ENCODE results near the gene SP6.

DNA sequence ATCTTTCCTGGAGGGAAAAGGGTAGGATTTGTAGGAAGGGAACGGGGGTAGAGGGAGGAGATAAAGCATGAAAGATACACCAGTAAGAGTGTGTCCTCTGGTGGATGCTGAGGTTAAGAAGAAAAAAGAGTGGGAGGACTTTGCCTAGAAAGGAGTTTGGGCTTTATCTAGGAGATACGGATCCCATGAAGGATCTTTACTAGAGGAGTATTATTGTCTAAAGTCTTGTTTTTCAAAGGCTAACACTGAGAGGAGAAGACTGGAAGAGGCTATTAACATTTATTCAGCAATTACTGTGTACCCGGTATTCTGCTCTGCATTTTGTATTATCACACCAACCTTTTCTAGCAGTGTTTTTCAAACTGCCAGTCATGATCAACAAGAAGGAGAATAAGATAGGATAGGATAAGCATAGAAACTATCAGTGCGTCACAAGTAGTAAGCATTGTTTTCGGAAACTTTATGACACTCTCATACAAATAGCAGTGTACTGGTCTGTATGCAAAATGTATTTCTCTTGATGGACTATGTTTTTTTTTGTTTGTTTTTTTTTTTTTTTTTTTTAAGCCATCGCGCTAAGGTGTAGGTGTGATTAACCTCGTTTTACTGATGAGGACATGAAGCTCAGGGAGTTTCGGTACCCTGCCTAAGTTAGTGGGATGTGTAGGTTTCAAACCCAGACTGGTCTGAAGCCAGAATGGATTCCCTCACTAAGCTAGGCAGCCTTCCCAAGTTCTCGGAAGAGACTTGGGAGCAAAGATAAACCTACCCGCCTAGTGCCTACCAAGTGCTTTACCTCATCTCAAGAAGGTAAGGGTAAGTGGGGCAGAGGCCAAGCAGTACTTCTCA is 43.8 kb upstream of the SP6 start:
- TF ChIP-seq POLR2AphosphoS5 (IDR thresholded peaks at IDR 0.05; ENCODE audit: low read depth, low read length) (no peak), CBX5 (IDR thresholded peaks at IDR 0.05; ENCODE audit: low read depth, low read length) (no peak), RAD21 (IDR thresholded peaks at IDR 0.05 in 1 of 2, conservative IDR thresholded peaks at IDR 0.05 in 1 of 2; ENCODE audit: low read depth in 2 of 2, low read length in 2 of 2) (no peak), TAF1 (IDR thresholded peaks at IDR 0.05; ENCODE audit: low read depth, low read length) (no peak), KDM1A (IDR thresholded peaks at IDR 0.05; ENCODE audit: borderline replicate concordance, low read length) (no peak), ZNF274 (IDR thresholded peaks at IDR 0.05; ENCODE audit: borderline replicate concordance, extremely low read depth, low read length) (no peak), SP1 (IDR thresholded peaks at IDR 0.05; ENCODE audit: low read depth, low read length) (no peak), SAP30 (IDR thresholded peaks at IDR 0.05; ENCODE audit: insufficient read depth, insufficient replicate concordance, low read length) (no peak), EP300 (IDR thresholded peaks at IDR 0.05; ENCODE audit: borderline replicate concordance in 1 of 2, low read depth in 2 of 2, low read length in 2 of 2) (no peak), SRF (IDR thresholded peaks at IDR 0.05; ENCODE audit: low read depth, low read length) (no peak), ASH2L (IDR thresholded peaks at IDR 0.05; ENCODE audit: low read length) (no peak), SIN3A (conservative IDR thresholded peaks at IDR 0.05 in 1 of 2, IDR thresholded peaks at IDR 0.05 in 1 of 2; ENCODE audit: low read depth in 1 of 2, low read length in 2 of 2) (no peak), POLR2A (IDR thresholded peaks at IDR 0.05; ENCODE audit: control extremely low read depth in 1 of 2, low read depth in 2 of 2, low read length in 2 of 2) (no peak)
- TF ChIP-seq, protein P1, sequence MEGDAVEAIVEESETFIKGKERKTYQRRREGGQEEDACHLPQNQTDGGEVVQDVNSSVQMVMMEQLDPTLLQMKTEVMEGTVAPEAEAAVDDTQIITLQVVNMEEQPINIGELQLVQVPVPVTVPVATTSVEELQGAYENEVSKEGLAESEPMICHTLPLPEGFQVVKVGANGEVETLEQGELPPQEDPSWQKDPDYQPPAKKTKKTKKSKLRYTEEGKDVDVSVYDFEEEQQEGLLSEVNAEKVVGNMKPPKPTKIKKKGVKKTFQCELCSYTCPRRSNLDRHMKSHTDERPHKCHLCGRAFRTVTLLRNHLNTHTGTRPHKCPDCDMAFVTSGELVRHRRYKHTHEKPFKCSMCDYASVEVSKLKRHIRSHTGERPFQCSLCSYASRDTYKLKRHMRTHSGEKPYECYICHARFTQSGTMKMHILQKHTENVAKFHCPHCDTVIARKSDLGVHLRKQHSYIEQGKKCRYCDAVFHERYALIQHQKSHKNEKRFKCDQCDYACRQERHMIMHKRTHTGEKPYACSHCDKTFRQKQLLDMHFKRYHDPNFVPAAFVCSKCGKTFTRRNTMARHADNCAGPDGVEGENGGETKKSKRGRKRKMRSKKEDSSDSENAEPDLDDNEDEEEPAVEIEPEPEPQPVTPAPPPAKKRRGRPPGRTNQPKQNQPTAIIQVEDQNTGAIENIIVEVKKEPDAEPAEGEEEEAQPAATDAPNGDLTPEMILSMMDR (IDR thresholded peaks at IDR 0.05; ENCODE audit: control extremely low read depth in 1 of 3, insufficient read depth in 1 of 3, low read depth in 1 of 3, low read length in 3 of 3), result no peak

All from H1 (cell line).